Measurements from ENCODE around the gene TNIK. TPM values are rescaled to one million over a fixed set of nuclear protein-coding genes. Genes with fewer than 3 reads are reported as not detected.

Gene TNIK
- total RNA-seq, 1 experiment from 2014 or later: 22.4 TPM

GRCh38 chr3:171283848-171284222 lies 176.4 kb downstream of the TNIK start:
- TF ChIP-seq CTCF (IDR thresholded peaks at IDR 0.05; ENCODE audit: insufficient read depth in 1 of 2, low read depth in 1 of 2, low read length in 1 of 2, severe bottlenecking in 1 of 2, unreplicated experiment in 1 of 2): no peak
- H3K4me3 Mint-ChIP-seq (ENCODE audit: unreplicated experiment): no peak overlapping the region
- H3K36me3 Mint-ChIP-seq (ENCODE audit: insufficient read depth, unreplicated experiment): no peaks in the 10 kb centered on the region
- Histone ChIP-seq H3K9me3 (no peaks in the 10 kb centered on the region), H3K36me3 (ENCODE audit: control insufficient read depth, insufficient read depth, low read length) (no peaks in the 10 kb centered on the region), H3K4me3 (ENCODE audit: low read depth, low read length) (no peak overlapping the region), H3K4me1 (no peaks in the 10 kb centered on the region), H3K27me3 (replicated peaks; ENCODE audit: control insufficient read depth, insufficient read depth, low read length) (no peaks in the 10 kb centered on the region)
- no peaks in the 10 kb centered on the region for H3K27me3 Mint-ChIP-seq (ENCODE audit: insufficient read depth, unreplicated experiment)
- ChIA-PET CTCF (no interaction called here), POLR2A (no interaction called here)
- no peak overlapping the region for H3K27ac Mint-ChIP-seq (ENCODE audit: unreplicated experiment)
- H3K9me3 Mint-ChIP-seq (ENCODE audit: unreplicated experiment): no peaks in the 10 kb centered on the region
- no peaks in the 10 kb centered on the region for H3K4me1 Mint-ChIP-seq (ENCODE audit: low read depth, unreplicated experiment)
- intact Hi-C loops (cut with micrococcal nuclease; ENCODE audit: unreplicated experiment): no loop called here
- no peak for DNase-seq
- BruUV-seq (replicated peaks): no TSS peak

- H3K4me1 ChIP-seq: no peaks in the 10 kb centered on the region
- DNase-seq: no peak
- Mint-ChIP-seq H3K4me3 (ENCODE audit: unreplicated experiment) (no peak overlapping the region), H3K27me3 (ENCODE audit: insufficient read depth, unreplicated experiment) (no peaks in the 10 kb centered on the region), H3K9me3 (ENCODE audit: unreplicated experiment) (no peaks in the 10 kb centered on the region), H3K4me1 (ENCODE audit: low read depth, unreplicated experiment) (no peaks in the 10 kb centered on the region), H3K27ac (ENCODE audit: unreplicated experiment) (no peak overlapping the region), H3K36me3 (ENCODE audit: insufficient read depth, unreplicated experiment) (no peaks in the 10 kb centered on the region)
- H3K36me3 ChIP-seq (ENCODE audit: control insufficient read depth, insufficient read depth, low read length): no peaks in the 10 kb centered on the region
- intact Hi-C loops (cut with micrococcal nuclease; ENCODE audit: unreplicated experiment): no loop called here
- ChIA-PET POLR2A (no interaction called here), CTCF (no interaction called here)
- no peaks in the 10 kb centered on the region for H3K27me3 ChIP-seq (replicated peaks; ENCODE audit: control insufficient read depth, insufficient read depth, low read length)
- no TSS peak for BruUV-seq (replicated peaks)
- TF ChIP-seq CTCF (IDR thresholded peaks at IDR 0.05; ENCODE audit: insufficient read depth in 1 of 2, low read depth in 1 of 2, low read length in 1 of 2, severe bottlenecking in 1 of 2, unreplicated experiment in 1 of 2): no peak
- H3K9me3 ChIP-seq: no peaks in the 10 kb centered on the region
- H3K4me3 ChIP-seq (ENCODE audit: low read depth, low read length): no peak overlapping the region
Measured at GRCh38 chr3:171283183-171283847, 176.9 kb downstream of the TNIK start.

GRCh38 chr3:171282041-171282440 lies 178.2 kb downstream of the TNIK start:
- Mint-ChIP-seq H3K27ac (ENCODE audit: unreplicated experiment) (no peak overlapping the region), H3K4me1 (ENCODE audit: low read depth, unreplicated experiment) (no peaks in the 10 kb centered on the region), H3K4me3 (ENCODE audit: unreplicated experiment) (no peak overlapping the region), H3K27me3 (ENCODE audit: insufficient read depth, unreplicated experiment) (no peaks in the 10 kb centered on the region), H3K9me3 (ENCODE audit: unreplicated experiment) (no peaks in the 10 kb centered on the region), H3K36me3 (ENCODE audit: insufficient read depth, unreplicated experiment) (no peaks in the 10 kb centered on the region)
- Histone ChIP-seq H3K4me1 (no peaks in the 10 kb centered on the region), H3K36me3 (ENCODE audit: control insufficient read depth, insufficient read depth, low read length) (no peaks in the 10 kb centered on the region), H3K9me3 (no peaks in the 10 kb centered on the region), H3K27me3 (replicated peaks; ENCODE audit: control insufficient read depth, insufficient read depth, low read length) (no peaks in the 10 kb centered on the region), H3K4me3 (ENCODE audit: low read depth, low read length) (no peak overlapping the region)
- no TSS peak for BruUV-seq (replicated peaks)
- DNase-seq: no peak
- intact Hi-C loops (cut with micrococcal nuclease; ENCODE audit: unreplicated experiment): no loop called here
- ChIA-PET POLR2A (no interaction called here), CTCF (no interaction called here)
- TF ChIP-seq CTCF (IDR thresholded peaks at IDR 0.05; ENCODE audit: insufficient read depth in 1 of 2, low read depth in 1 of 2, low read length in 1 of 2, severe bottlenecking in 1 of 2, unreplicated experiment in 1 of 2): no peak

Measured in Caco-2 (cell line).